Measurements from ENCODE around the gene NKAIN2. TPM values are rescaled to one million over a fixed set of nuclear protein-coding genes. Genes with fewer than 3 reads are reported as not detected.

Gene NKAIN2
- total and polyA plus RNA-seq, 7 donors = under 0.01 to 4.4 (median 0.75) TPM; not detected in 1

DNA sequence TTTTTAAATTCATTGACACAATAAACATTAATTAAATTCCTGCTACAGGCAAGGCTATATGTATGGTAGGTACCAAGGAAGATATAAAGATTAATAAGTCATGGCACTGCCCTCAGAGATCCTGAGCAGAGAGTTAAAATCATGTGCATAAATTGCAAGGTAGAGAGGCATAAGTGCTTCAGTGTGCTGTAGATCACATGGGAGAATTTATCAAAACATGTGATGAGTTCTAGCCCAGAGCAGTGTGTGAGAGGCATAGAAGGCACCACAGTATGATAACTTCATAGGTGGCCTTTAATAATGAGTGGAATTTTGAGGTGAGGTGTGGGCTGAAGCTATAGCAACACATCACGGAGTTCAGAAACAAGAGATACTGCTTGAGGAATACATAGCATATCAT, 692.7 kb downstream of the NKAIN2 start:
- H3K9me3 ChIP-seq = no peaks in the 10 kb centered on the region
- no peak overlapping the region for H3K4me3 ChIP-seq
- no peak overlapping the region for H3K27ac ChIP-seq
- intact Hi-C loops (cut with DNase I) = no loop called here
- H3K36me3 ChIP-seq = no peaks in the 10 kb centered on the region
- no peaks in the 10 kb centered on the region for H3K4me1 ChIP-seq
- no peaks in the 10 kb centered on the region for H3K27me3 ChIP-seq
- TF ChIP-seq EP300 (IDR thresholded peaks at IDR 0.05) = no peak
- TF ChIP-seq, protein P1, sequence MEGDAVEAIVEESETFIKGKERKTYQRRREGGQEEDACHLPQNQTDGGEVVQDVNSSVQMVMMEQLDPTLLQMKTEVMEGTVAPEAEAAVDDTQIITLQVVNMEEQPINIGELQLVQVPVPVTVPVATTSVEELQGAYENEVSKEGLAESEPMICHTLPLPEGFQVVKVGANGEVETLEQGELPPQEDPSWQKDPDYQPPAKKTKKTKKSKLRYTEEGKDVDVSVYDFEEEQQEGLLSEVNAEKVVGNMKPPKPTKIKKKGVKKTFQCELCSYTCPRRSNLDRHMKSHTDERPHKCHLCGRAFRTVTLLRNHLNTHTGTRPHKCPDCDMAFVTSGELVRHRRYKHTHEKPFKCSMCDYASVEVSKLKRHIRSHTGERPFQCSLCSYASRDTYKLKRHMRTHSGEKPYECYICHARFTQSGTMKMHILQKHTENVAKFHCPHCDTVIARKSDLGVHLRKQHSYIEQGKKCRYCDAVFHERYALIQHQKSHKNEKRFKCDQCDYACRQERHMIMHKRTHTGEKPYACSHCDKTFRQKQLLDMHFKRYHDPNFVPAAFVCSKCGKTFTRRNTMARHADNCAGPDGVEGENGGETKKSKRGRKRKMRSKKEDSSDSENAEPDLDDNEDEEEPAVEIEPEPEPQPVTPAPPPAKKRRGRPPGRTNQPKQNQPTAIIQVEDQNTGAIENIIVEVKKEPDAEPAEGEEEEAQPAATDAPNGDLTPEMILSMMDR (IDR thresholded peaks at IDR 0.05) = no peak
- no peak for TF ChIP-seq POLR2AphosphoS5 (IDR thresholded peaks at IDR 0.05)
- no peak for TF ChIP-seq POLR2A (IDR thresholded peaks at IDR 0.05)
- DNase-seq = no peak
- 89 to 91% methylated on average over 1 of the region's 1 CpG for WGBS, 2 donors

DNA sequence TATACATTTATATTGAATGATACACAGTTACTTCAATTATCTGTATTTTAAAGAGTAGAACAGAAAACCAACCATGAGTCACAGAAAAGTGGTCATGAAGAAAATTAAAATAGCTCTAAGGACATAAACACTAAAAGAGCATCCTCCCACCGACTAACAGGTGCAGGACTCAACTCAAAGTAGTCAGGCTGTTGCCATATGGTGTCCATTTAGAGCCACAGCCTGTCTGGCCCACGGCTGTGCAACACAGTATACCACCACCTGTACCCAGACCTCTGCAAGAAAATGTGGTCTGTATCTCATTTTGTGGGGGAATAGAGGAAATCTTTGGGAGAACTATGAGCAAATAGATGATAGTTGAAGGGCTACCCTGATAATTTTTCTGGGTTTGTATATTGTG, 708.8 kb downstream of the NKAIN2 start:
- intact Hi-C loops (cut with DNase I) = no loop called here
- no peak for DNase-seq
- WGBS, 2 donors = 72 to 79% methylated on average over 2 of the region's 2 CpGs

DNA sequence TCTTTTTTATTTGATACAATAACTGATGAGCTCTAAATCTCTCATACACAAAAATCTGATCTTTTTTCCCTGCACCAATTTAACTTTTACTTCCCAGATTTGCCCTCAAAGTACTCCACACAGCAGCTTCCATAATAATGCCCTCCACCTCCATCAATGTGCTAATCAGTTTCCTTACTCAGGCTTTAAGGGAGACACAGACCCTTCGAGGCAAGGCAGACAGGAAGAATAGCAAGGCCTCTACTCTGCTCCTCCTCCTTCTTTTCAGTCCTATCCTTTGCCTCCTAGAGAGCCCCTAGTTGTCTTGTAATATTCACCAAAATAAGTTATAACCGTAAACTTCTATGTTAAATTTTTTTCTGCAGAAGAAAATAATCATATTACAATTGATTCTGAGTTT, 713.7 kb downstream of the NKAIN2 start:
- WGBS, 2 donors = 67 to 70% methylated on average over 2 of the region's 2 CpGs
- H3K27ac ChIP-seq = no peak overlapping the region
- H3K4me1 ChIP-seq = no peaks in the 10 kb centered on the region
- TF ChIP-seq, protein P1 (IDR thresholded peaks at IDR 0.05) = no peak
- TF ChIP-seq POLR2AphosphoS5 (IDR thresholded peaks at IDR 0.05) (no peak), EP300 (IDR thresholded peaks at IDR 0.05) (no peak), POLR2A (IDR thresholded peaks at IDR 0.05) (no peak)
- no peaks in the 10 kb centered on the region for H3K36me3 ChIP-seq
- H3K4me3 ChIP-seq = no peak overlapping the region
- DNase-seq = no peak
- no peaks in the 10 kb centered on the region for H3K9me3 ChIP-seq
- no peaks in the 10 kb centered on the region for H3K27me3 ChIP-seq
- intact Hi-C loops (cut with DNase I) = no loop called here

More for the DNA sequence above, 708.8 kb downstream of the NKAIN2 start:
- Histone ChIP-seq H3K4me3 (no peak overlapping the region), H3K4me1 (no peaks in the 10 kb centered on the region), H3K27ac (no peak overlapping the region), H3K27me3 (no peaks in the 10 kb centered on the region), H3K36me3 (no peaks in the 10 kb centered on the region), H3K9me3 (no peaks in the 10 kb centered on the region)
- TF ChIP-seq POLR2A (IDR thresholded peaks at IDR 0.05) (no peak), POLR2AphosphoS5 (IDR thresholded peaks at IDR 0.05) (no peak), EP300 (IDR thresholded peaks at IDR 0.05) (no peak)

DNA sequence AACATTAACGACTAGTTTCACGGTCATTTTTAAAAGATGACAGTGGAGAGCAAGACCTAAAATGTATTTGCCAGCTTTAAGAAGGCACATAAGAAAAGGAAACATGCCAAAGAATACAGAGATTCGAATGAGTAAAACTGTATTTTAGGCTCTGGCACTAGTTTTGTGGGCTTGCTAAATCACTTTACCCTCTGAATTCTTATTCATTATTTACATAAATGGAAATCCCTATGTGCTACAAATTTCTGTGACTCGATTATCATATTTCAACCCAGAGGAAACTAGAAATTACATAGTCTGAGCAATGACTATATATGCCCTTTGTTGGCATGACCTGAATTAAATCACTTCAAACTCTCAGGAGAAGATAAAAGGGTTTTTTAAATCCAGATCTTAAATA, 716.8 kb downstream of the NKAIN2 start:
- TF ChIP-seq POLR2AphosphoS5 (IDR thresholded peaks at IDR 0.05) (no peak), POLR2A (IDR thresholded peaks at IDR 0.05) (no peak), EP300 (IDR thresholded peaks at IDR 0.05) (no peak)
- TF ChIP-seq, protein P1 (IDR thresholded peaks at IDR 0.05) = no peak
- Histone ChIP-seq H3K4me1 (no peaks in the 10 kb centered on the region), H3K9me3 (no peaks in the 10 kb centered on the region), H3K27ac (no peak overlapping the region), H3K36me3 (no peaks in the 10 kb centered on the region), H3K4me3 (no peak overlapping the region), H3K27me3 (no peaks in the 10 kb centered on the region)
- intact Hi-C loops (cut with DNase I) = no loop called here
- 71 to 78% methylated on average over 4 of the region's 4 CpGs for WGBS, 2 donors
- DNase-seq = no peak

DNA sequence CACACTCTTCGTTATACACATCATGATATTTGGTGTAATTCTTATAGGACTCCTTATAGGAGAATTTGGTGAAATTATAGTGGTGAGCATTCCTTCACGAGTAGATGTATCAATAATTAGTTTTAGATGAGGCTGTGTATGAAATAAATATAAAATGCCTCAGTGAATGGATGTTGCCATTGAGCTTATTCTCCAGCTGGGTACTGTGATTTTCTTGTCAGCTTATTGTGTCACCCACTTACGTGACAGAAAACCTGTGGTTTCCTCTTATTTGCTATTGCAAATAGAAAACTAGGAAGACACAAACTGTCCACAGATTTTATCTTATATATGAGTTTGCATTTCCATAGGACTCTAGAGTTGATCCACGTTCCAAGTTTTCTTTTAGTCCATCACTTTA, 718.7 kb downstream of the NKAIN2 start:
- H3K27ac ChIP-seq = no peak overlapping the region
- H3K4me1 ChIP-seq = no peaks in the 10 kb centered on the region
- 87% methylated on average over 4 of the region's 4 CpGs for WGBS, 2 donors
- TF ChIP-seq EP300 (IDR thresholded peaks at IDR 0.05) = no peak
- TF ChIP-seq, protein P1 (IDR thresholded peaks at IDR 0.05) = no peak
- TF ChIP-seq POLR2AphosphoS5 (IDR thresholded peaks at IDR 0.05) = no peak
- no peak for TF ChIP-seq POLR2A (IDR thresholded peaks at IDR 0.05)
- no peaks in the 10 kb centered on the region for H3K27me3 ChIP-seq
- H3K9me3 ChIP-seq = no peaks in the 10 kb centered on the region
- H3K36me3 ChIP-seq = no peaks in the 10 kb centered on the region
- H3K4me3 ChIP-seq = no peak overlapping the region
- DNase-seq = no peak
- intact Hi-C loops (cut with DNase I) = no loop called here

All from sigmoid colon (tissue), 7 donors.